ENCODE results near the gene CAPS2. TPM values are rescaled to one million over a fixed set of nuclear protein-coding genes. Genes with fewer than 3 reads are reported as not detected.
"Not testable (repeated sequence)": the region's sequence is repeated elsewhere in the genome, so short reads cannot be mapped to it uniquely, and the experiment has no call there.

The CAPS2 gene
- total RNA-seq = 8.9 TPM

DNA sequence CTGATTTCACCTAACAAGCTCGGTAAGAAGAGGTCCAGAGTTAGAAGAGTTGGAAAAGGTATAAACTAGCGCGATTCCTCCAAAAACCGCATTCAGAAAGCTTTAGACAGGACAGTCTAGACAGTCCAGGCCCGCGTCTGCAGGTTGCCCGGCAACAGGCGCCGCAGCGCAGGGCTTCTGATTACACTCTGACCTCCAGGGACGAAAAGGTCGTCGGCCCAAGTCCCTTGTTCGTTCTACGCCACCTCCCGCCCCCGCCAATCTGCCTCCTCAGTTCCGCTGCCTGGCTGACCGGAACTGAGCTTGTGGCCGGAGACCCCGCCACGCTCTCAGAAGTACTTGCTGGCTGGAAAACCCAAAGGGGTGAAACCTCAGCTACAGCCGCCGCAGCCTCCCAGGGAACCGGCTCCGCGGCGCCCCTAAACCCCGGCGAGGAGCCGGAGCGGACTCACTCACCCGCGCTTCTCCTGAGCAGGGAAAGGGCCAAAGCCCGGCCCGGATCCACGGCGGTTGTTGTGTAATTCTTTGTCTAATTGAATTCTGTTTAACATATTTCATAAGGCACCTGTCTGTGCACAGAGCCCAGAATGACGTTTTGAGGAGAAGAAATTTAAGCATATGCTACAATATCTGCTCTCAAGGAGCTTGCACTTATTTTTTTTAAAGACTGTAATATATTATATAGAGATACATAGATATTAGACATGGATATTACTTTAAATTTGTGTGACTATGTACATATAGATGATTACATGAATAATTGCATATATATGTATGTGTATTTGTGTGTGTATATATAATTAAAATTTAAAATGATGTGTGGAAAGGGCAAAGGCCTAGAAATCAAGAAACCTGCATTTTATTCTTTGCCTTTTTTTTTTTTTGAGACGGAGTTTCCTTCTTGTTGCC is at the start of gene CAPS2:
CAPS2 (minus strand) TSS at position 407 of the 909 bp plus-strand sequence. CDS start 3,826 bp downstream, outside the sequence.
- peak; percentile 88 for DNase-seq

DNA sequence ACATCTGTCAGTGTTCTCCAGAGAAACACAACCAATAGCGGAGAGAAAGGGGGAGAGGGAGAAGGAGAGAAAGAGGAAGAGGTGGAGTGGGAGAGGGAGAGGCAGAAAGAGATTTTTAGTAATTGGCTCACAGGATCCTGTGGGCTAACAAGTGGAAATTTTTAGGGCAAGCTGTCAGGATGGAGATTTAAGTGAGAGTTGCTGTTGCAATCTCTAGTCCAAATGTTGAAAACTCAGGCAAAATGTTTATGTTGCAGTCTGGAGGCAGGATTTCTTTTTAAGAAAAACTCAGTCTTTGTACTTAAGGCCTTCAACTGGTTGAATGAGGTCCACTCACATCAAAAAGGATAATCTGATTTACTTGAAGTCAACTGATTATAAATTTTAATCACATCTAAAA is 48.2 kb upstream of the CAPS2 start:
- no peak for DNase-seq

- DNase-seq = no peak
Observed at GRCh38 chr12:75374971-75375370, 44.8 kb upstream of the CAPS2 start.

- DNase-seq = no peak
Observed at GRCh38 chr12:75366629-75367028, 36.5 kb upstream of the CAPS2 start.

GRCh38 chr12:75364919-75365318 is 34.8 kb upstream of the CAPS2 start:
- no peak for DNase-seq

GRCh38 chr12:75361408-75361807 is 31.3 kb upstream of the CAPS2 start:
- no peak for DNase-seq

DNA sequence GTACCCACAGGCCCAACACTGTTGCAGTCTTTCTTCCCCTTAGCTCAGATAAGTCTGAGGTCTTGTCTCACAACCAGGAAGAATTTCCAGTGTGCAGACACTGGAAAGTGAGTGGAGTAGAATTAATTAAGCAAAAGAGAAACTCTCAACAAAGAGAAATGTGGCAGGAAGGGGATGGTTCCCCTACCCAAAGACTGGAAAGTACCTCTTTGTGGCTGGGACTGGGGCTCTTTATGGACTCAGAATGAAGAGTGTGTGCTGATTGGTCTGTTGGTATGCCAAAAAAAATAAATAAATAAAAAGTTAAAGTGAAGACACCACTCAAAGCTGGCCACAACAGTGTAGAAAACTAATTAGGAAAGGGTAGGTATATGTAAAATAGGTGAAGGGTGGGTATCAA is 30.8 kb upstream of the CAPS2 start:
- DNase-seq = no peak

- no peak for DNase-seq
Observed at GRCh38 chr12:75354011-75354410, 23.9 kb upstream of the CAPS2 start.

GRCh38 chr12:75350413-75350812 is 20.3 kb upstream of the CAPS2 start:
- no peak for DNase-seq

- DNase-seq = no peak
Observed at GRCh38 chr12:75349946-75350345, 19.8 kb upstream of the CAPS2 start.

DNA sequence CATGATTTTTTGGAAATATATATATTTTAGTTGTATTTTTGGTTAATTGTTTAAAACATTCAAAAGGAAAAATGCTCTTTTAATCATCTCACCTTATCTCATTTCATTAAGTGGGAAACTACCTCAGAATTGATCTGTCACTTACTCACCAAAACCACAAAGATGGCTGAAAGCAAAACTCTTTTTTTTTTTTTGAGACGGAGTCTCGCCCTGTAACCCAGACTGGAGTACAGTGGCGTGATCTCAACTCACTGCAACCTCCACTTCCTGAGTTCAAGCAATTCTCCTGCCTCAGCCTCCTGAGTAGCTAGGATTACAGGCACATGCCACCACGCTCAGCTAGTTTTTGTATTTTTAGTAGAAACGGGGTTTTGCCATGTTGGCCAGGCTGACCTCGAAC is 16.1 kb upstream of the CAPS2 start:
- not testable (repeated sequence) for DNase-seq

DNA sequence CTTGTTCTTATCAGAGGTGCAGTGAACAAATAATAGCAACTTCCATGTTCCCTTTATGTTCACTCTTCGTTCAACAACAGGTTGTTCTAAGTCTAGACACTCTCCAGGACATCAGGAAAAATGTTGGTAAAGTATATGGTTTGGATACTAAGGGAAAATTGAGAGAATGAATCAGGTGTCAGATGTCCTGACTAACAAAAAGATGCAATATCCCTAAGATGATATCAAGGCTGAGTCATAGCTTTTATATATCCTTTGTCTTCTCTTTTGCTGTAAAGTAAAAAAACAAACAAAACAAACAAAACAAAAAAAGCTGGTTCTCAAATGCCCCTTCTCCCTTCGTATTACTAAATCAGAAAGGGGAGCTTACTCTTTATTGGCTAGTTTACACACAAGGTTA is 15.4 kb upstream of the CAPS2 start:
- no peak for DNase-seq

GRCh38 chr12:75341873-75342272 is 11.7 kb upstream of the CAPS2 start:
- no peak for DNase-seq

DNA sequence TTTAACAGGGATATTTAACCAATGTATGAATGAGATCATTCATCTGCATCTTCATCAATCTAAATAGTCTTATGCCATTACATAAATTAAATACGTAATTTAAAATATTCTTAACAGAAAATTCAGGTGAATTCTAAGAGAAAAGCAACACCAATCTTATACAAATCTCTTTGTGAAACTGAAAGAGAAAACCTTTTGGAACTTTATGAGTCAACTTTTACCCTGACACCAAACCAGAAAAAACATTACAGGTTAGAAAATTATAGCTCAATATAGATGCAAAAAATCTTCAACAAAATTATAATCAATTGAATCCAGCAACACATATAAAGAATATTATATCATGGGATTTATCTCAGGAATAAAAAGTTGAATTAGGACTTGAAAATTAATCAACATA is 7.8 kb upstream of the CAPS2 start:
- DNase-seq = no peak

GRCh38 chr12:75334384-75335030 is 4.4 kb upstream of the CAPS2 start, which contains the start of gene GLIPR1L1:
TSS of gene GLIPR1L1 (plus strand) at chr12:75334670. CDS start at chr12:75334729, 59 bp downstream.
- peak; percentile 94 for DNase-seq

DNA sequence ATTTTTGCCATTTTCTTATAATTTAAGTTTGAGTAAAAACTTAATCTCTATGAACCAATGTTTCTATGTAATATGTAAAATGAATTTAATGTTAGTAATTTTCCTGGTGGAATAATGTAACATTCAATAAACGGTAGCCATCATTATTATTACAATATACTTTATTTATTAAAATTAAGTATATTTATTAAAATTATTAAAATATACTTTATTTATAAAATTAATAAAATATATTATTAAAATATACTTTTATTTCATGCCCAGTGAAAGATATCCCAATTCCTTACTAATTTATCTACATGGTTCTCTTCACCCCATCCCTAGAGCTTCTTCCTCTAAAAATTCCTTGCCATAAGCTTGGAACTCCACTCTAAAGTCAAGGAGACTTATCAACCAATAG is 2.5 kb downstream of the CAPS2 start:
- no peak for DNase-seq

DNA sequence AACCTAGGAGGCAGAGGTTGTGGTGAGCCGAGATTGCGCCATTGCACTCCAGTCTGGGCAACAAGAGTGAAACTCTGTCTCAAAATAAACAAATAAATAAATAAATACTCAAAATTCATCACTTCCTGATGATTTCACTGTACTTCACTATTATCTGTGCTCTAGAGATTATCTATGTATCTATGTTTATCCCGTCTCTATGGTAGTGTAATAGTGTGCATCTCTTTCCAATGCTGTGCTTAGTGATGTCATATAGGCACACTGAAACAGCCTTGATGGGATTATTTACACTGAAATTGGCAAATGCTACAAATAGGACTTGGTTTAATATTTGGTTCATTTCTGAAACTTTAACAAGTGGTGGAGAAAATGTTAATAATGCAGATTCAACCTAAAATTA is 6.5 kb downstream of the CAPS2 start:
- DNase-seq = no peak

GRCh38 chr12:75322464-75322863 is 7.7 kb downstream of the CAPS2 start:
- DNase-seq = no peak

DNA sequence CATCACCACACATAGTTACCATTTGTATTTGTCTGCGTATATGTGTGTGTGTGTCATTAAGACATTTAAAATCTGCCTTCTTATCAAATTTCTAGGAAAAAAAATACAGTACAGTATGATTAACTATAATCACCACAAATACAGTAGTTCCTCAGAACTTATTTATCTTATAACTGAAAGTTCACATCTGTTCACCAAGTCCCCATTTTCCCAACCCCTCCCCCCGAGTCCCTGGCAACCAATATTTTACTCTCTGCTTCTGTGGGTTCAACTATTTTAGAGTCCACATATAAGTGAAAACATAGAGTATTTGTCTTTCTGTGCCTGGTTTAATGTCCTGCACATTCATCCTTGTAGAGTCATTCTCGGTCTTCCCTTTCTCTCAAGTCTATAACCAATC is 12.3 kb downstream of the CAPS2 start:
- no peak for DNase-seq

DNA sequence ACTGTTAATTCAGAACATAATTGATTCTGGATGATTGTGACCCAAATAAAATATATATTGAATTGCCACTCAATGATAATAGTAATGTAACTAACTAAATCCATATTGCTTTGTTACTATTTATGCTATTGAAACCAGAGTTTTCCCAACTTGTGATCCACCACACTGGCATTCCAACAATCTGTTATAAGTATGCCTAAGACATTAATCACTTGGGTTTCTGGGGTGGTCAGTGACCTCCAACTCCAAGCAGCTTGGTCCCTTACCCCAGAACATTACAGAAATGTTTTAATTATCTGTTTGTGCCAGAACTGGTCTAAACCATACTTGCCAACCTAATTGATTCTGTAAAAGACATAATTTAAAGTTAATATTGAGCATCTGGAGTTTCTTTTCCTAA is 14.6 kb downstream of the CAPS2 start:
- no peak for DNase-seq

- no peak for DNase-seq
Observed at GRCh38 chr12:75311369-75311768, 18.8 kb downstream of the CAPS2 start.

- no peak for DNase-seq
Observed at GRCh38 chr12:75308279-75308678, 21.8 kb downstream of the CAPS2 start.
